Left lung (tissue), 10 donors: ENCODE data around the gene SERPINA7. TPM values are rescaled to one million over a fixed set of nuclear protein-coding genes. Genes with fewer than 3 reads are reported as not detected.
A peak's percentile ranks its signal among the peaks of the same experiment; 100 is the strongest.

Source experiments
- ATAC-seq: fragments of 200-7000 bp; cut with Tn5 transposase; one replicate; pipeline ENCODE4 v1.9.1; 2020; ENCODE audit warnings: moderate library complexity
- DNase-seq, 4 donors: peaks; one replicate each; pipeline ENCODE4 v3.0.0-alpha.2; 2013 to 2020
- H3K27ac ChIP-seq, 2 donors: fragments of 200-600 bp; sonication (generic) in 1 of 2; one replicate each; pipeline versions ENCODE4 v1.5.0 to v1.8.0; 2020 to 2021
- H3K27me3 ChIP-seq, 2 donors: fragments of 200-600 bp; sonication (generic) in 1 of 2; one replicate each; pipeline versions ENCODE4 v1.5.0 to v1.8.0; 2020 to 2021
- H3K36me3 ChIP-seq, 2 donors: fragments of 200-600 bp; sonication (generic) in 1 of 2; one replicate each; pipeline versions ENCODE4 v1.5.0 to v1.8.0; 2020 to 2021
- H3K4me1 ChIP-seq, 2 donors: fragments of 200-600 bp; one replicate each; pipeline ENCODE4 v1.8.0; 2021
- H3K4me3 ChIP-seq, 2 donors: fragments of 200-600 bp; sonication (generic) in 1 of 2; one replicate each; pipeline versions ENCODE4 v1.5.0 to v1.8.0; 2020 to 2021; ENCODE audit warnings: mild to moderate bottlenecking in 1 of 2
- H3K9me3 ChIP-seq, 2 donors: fragments of 200-600 bp; sonication (generic) in 1 of 2; one replicate each; pipeline versions ENCODE4 v1.5.0 to v1.8.0; 2020 to 2021
- intact Hi-C, 2 donors: fragments of 100-400 bp; cut with DNase I; formaldehyde crosslinking; loops; one replicate each; pipeline versions ENCODE4 v1.11.2 to v1.14.2; 2022
- polyA plus RNA-seq, 6 donors: library from polyadenylated mRNA; unstranded; fragments of 120-200 nt; gene quantifications; one replicate each; pipeline ENCODE4 v1.2.1, GENCODE V29; 2013; ENCODE audit not compliant: insufficient read length in 6 of 6
- total RNA-seq, 2 donors: library from RNA; stranded (reverse); fragmentation: NEBNext Ultra II Directional; extraction: Animal tissue kit (Norgen Biotek cat#: 25700); gene quantifications; one replicate each; pipeline ENCODE4 v1.2.1, GENCODE V29; 2021
- TF ChIP-seq, protein P1 (sequence below), 2 donors: fragments of 200-600 bp; sonication (generic) in 1 of 2; IDR thresholded peaks; one replicate each; pipeline versions ENCODE4 v1.5.0 to v1.8.0; 2021; ENCODE audit warnings: antibody characterized with exemption in 2 of 2
- donor health status: DM: no; HTN: yes; CAD: no.
- donor health status: DM: no; HTN: no; CAD: no.

SERPINA7 gene
- total and polyA plus RNA-seq, 8 donors, result not detected

GRCh38 chrX:106039920-106040319, 1.4 kb upstream of the SERPINA7 start:
- DNase-seq (peak in 1 of 4 donors; percentile 4), ATAC-seq (peak; percentile 53)
- Histone ChIP-seq H3K27me3 (peaks cover 0 to 8% of the 10 kb centered on the region in 2 donors), H3K4me3 (no peak overlapping the region), H3K36me3 (no peaks in the 10 kb centered on the region), H3K4me1 (no peaks in the 10 kb centered on the region), H3K9me3 (no peaks in the 10 kb centered on the region), H3K27ac (no peak overlapping the region)
- intact Hi-C loops, result no loop called here
- TF ChIP-seq, protein P1, sequence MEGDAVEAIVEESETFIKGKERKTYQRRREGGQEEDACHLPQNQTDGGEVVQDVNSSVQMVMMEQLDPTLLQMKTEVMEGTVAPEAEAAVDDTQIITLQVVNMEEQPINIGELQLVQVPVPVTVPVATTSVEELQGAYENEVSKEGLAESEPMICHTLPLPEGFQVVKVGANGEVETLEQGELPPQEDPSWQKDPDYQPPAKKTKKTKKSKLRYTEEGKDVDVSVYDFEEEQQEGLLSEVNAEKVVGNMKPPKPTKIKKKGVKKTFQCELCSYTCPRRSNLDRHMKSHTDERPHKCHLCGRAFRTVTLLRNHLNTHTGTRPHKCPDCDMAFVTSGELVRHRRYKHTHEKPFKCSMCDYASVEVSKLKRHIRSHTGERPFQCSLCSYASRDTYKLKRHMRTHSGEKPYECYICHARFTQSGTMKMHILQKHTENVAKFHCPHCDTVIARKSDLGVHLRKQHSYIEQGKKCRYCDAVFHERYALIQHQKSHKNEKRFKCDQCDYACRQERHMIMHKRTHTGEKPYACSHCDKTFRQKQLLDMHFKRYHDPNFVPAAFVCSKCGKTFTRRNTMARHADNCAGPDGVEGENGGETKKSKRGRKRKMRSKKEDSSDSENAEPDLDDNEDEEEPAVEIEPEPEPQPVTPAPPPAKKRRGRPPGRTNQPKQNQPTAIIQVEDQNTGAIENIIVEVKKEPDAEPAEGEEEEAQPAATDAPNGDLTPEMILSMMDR (IDR thresholded peaks at IDR 0.05), result peak in 1 of 2 donors; percentile 16

DNA sequence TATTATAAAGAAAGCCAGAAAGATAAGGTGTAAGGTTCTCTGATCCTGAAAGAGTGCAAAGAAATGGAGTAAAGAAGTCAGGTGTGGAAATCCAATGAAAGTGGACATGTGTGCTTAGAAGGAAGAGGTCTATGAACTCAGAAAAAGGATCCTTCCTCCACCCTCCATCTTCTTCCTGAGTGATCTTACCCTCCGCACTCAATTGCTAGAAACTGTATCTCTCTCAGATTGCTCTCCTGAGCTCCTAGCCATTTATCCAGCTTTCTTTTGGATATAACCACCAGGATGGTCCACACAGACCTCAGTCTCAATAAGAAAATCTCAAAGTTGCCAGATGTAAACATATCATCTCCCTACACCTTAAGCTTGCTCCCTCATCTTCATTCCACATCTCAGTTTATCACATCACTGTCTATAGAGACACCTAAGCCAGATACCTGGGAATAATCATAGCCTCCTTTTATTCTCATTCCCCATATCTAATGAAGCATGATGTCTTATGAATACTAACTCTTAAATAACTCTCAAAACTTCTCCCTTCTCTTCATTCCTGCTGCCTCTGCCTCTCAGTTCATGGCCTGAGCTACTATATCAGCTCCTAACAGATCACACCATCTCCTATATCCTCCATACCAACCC, 573 bp downstream of the SERPINA7 start:
- intact Hi-C loops, result no loop called here
- DNase-seq, result no peak
- TF ChIP-seq, protein P1 (IDR thresholded peaks at IDR 0.05), result no peak
- Histone ChIP-seq H3K4me3 (no peak overlapping the region), H3K9me3 (no peaks in the 10 kb centered on the region), H3K27me3 (peaks cover 0 to 8% of the 10 kb centered on the region in 2 donors), H3K27ac (no peak overlapping the region), H3K36me3 (no peaks in the 10 kb centered on the region), H3K4me1 (no peaks in the 10 kb centered on the region)
- ATAC-seq, result no peak

GRCh38 chrX:106036716-106037115, 1.8 kb downstream of the SERPINA7 start:
- Histone ChIP-seq H3K36me3 (no peaks in the 10 kb centered on the region), H3K9me3 (no peaks in the 10 kb centered on the region), H3K4me3 (no peak overlapping the region), H3K27me3 (peaks cover 0 to 8% of the 10 kb centered on the region in 2 donors), H3K4me1 (no peaks in the 10 kb centered on the region), H3K27ac (no peak overlapping the region)
- TF ChIP-seq, protein P1 (IDR thresholded peaks at IDR 0.05), result no peak
- ATAC-seq, result no peak
- no peak for DNase-seq
- intact Hi-C loops, result no loop called here

DNA sequence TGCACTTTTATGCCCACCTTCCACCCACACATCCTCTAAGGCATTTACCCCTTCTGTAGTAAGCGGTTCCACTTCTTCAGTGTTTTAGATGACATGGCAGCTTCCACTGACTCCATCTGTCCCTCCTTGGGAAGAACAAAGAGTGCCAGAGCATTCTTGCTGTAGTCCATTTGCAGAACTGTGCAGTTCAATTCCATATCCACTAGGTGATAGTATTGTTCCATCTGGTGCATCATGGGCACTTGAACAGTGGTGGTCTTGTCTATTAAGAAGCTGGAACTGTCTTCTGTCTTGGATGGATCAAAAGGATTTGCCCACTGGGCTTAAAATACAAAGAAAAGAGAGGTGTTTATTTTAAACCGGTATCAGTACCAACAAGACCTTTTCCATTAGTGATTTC, 3.5 kb downstream of the SERPINA7 start:
- H3K36me3 ChIP-seq, result no peaks in the 10 kb centered on the region
- no peak for DNase-seq
- H3K27me3 ChIP-seq, result peaks cover 0 to 4% of the 10 kb centered on the region in 2 donors
- no peak overlapping the region for H3K27ac ChIP-seq
- intact Hi-C loops, result no loop called here
- TF ChIP-seq, protein P1 (IDR thresholded peaks at IDR 0.05), result no peak
- no peaks in the 10 kb centered on the region for H3K9me3 ChIP-seq
- ATAC-seq, result no peak
- H3K4me1 ChIP-seq, result no peaks in the 10 kb centered on the region
- H3K4me3 ChIP-seq, result no peak overlapping the region

- H3K27me3 ChIP-seq, result no peaks in the 10 kb centered on the region
- no peaks in the 10 kb centered on the region for H3K9me3 ChIP-seq
- no peak overlapping the region for H3K4me3 ChIP-seq
- no peaks in the 10 kb centered on the region for H3K4me1 ChIP-seq
- ATAC-seq (no peak), DNase-seq (no peak)
- no peaks in the 10 kb centered on the region for H3K36me3 ChIP-seq
- no peak overlapping the region for H3K27ac ChIP-seq
- TF ChIP-seq, protein P1 (IDR thresholded peaks at IDR 0.05), result no peak
- intact Hi-C loops, result no loop called here
These were observed 14.6 kb downstream of the SERPINA7 start for GRCh38 chrX:106023947-106024346.
